ENCODE results near the gene RMDN3. TPM values are rescaled to one million over a fixed set of nuclear protein-coding genes. Genes with fewer than 3 reads are reported as not detected.

The RMDN3 gene
- total and polyA plus RNA-seq, 9 of the 15 experiments (the other 6 are each of a cell fraction or from before 2014, with no cell fraction given) = 8.1 to 38.2 (median 25.9) TPM

- TF ChIP-seq BCLAF1 (IDR thresholded peaks at IDR 0.05; ENCODE audit: borderline replicate concordance in 1 of 2, control insufficient read depth in 1 of 2, low read depth in 2 of 2, low read length in 1 of 2) (no peak), BRD9 (IDR thresholded peaks at IDR 0.05; ENCODE audit: low read depth, partially characterized antibody) (no peak), ZNF282 (CRISPR knock-in tag; IDR thresholded peaks at IDR 0.05) (peak; percentile 83), HNRNPL (IDR thresholded peaks at IDR 0.05; ENCODE audit: low read depth, low read length) (peak; percentile 85), ZNF449 (CRISPR knock-in tag; IDR thresholded peaks at IDR 0.05) (no peak), PYGO2 (tag; IDR thresholded peaks at IDR 0.05) (no peak), MAFG (tag; conservative IDR thresholded peaks at IDR 0.05) (no peak), TEAD4 (IDR thresholded peaks at IDR 0.05; ENCODE audit: low read length) (no peak), TEAD4 (CRISPR knock-in tag; IDR thresholded peaks at IDR 0.05; ENCODE audit: borderline replicate concordance) (no peak), GABPA (tag; conservative IDR thresholded peaks at IDR 0.05; ENCODE audit: low read depth) (peak; percentile 40), CREBBP (IDR thresholded peaks at IDR 0.05; ENCODE audit: low read depth, low read length) (no peak), HDAC3 (IDR thresholded peaks at IDR 0.05; ENCODE audit: borderline replicate concordance, partially characterized antibody) (no peak), FOXJ2 (tag; IDR thresholded peaks at IDR 0.05) (no peak), MYNN (IDR thresholded peaks at IDR 0.05) (no peak; the same call in 1 of the 2 replicates), MYNN (CRISPR knock-in tag; IDR thresholded peaks at IDR 0.05) (no peak), GABPB1 (CRISPR knock-in tag; IDR thresholded peaks at IDR 0.05) (peak; percentile 73; the same call in 1 of the 2 replicates), MYC (IDR thresholded peaks at IDR 0.05; ENCODE audit: low read depth, low read length) (no peak; the same call in 1 of the 2 replicates), MYC (CRISPR knock-in tag; IDR thresholded peaks at IDR 0.05; ENCODE audit: borderline replicate concordance, low read depth) (no peak; the same call in 1 of the 2 replicates)
- TF ChIP-seq, protein P1, sequence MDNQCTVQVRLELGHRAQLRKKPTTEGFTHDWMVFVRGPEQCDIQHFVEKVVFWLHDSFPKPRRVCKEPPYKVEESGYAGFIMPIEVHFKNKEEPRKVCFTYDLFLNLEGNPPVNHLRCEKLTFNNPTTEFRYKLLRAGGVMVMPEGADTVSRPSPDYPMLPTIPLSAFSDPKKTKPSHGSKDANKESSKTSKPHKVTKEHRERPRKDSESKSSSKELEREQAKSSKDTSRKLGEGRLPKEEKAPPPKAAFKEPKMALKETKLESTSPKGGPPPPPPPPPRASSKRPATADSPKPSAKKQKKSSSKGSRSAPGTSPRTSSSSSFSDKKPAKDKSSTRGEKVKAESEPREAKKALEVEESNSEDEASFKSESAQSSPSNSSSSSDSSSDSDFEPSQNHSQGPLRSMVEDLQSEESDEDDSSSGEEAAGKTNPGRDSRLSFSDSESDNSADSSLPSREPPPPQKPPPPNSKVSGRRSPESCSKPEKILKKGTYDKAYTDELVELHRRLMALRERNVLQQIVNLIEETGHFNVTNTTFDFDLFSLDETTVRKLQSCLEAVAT (IDR thresholded peaks at IDR 0.05) = no peak
- TF ChIP-seq, protein P2, sequence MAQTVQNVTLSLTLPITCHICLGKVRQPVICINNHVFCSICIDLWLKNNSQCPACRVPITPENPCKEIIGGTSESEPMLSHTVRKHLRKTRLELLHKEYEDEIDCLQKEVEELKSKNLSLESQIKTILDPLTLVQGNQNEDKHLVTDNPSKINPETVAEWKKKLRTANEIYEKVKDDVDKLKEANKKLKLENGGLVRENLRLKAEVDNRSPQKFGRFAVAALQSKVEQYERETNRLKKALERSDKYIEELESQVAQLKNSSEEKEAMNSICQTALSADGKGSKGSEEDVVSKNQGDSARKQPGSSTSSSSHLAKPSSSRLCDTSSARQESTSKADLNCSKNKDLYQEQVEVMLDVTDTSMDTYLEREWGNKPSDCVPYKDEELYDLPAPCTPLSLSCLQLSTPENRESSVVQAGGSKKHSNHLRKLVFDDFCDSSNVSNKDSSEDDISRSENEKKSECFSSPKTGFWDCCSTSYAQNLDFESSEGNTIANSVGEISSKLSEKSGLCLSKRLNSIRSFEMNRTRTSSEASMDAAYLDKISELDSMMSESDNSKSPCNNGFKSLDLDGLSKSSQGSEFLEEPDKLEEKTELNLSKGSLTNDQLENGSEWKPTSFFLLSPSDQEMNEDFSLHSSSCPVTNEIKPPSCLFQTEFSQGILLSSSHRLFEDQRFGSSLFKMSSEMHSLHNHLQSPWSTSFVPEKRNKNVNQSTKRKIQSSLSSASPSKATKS (CRISPR knock-in tag; IDR thresholded peaks at IDR 0.05) = no peak
These were observed 9.0 kb upstream of the RMDN3 start, which contains the start of gene GCHFR (continued) for GRCh38 chr15:40763801-40764628.

Data from K562 (cell line).